SKM-1 treated with dmso at 0.1 percent for 144 hours (cell line): ENCODE data around the gene NHLH2.

Experiments used
- DNase-seq: peaks from one replicate; lab custom pipeline; 2025; ENCODE audit not compliant: unreplicated experiment; lab: John Stamatoyannopoulos, UW

The NHLH2 gene

DNA sequence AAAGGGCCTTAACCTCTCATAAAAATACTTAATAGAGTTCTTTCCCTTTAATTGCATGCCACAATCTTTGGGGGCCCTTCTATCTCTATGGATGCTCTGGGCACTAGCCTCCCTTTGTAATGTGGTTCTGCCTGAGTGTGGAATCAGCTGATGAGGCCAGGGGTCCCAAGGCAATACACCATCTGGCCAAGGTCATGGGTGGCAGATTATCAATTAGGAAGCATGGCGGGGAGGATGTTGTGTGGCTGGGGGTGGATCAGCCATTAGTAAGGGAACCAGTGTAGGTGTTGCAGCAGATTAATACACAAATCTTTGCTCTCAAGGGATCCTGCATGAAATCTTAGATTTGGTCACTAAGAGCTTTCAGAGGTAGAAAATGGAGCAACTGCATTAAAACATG lies 35.3 kb downstream of the NHLH2 start:
- no peak for DNase-seq

DNA sequence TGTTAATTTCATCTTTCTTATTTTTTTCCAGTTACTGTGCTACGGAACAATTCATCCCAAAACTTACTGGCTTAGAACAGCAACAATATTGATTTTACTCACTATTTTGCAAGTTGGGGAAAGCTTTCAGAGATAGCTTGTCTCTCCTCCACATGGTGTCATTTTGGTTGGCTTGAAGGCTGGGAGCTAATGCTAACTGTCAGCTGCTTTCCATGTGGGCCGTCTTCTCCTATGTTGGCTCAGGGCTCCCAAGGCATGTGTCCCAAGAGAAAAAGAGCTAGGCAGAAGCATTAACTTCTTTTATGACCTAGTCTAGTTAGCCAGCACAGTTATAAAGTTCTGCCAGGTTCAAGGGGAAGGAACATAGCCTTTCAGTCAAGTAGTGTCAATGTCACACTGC lies 38.5 kb downstream of the NHLH2 start:
- DNase-seq, result no peak

DNA sequence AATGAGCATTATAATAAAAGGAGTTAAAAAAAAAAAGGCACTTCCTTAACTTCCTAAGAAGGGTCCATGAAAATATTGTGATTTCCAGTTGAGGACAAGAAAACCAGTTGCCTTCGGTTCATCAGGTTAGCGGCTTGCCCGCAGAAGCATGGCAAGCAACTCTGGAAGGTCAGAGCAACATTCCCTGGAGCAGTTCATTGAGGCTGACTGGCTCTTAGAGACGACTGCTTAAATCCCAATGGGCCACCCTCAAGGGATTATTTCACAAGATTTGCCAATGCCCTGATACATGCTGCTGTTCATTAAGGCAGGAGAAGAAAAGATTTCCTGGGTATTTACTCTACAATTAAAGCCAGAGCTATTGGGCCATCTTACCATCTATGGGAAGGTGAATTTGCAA lies 43.4 kb downstream of the NHLH2 start:
- DNase-seq, result no peak

DNA sequence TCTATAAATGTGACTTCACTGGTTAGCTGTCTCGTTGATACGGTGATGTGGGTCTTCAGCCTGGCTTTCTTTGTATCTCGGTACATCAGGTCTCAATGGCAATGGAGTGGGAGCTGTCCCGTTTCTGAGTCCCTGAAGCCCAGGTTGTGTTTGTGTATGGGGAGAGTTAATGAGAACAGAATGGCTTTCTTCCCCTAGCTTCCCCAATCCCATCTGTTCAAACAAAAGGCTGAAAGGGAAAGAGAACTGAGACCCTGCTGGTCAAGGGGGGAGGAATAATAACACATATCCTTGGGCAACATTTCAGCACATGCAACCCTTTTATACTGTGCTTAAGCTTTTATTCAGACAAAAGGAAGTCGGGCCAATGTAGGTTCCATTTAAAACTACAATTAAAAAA lies 44.0 kb downstream of the NHLH2 start:
- no peak for DNase-seq

DNA sequence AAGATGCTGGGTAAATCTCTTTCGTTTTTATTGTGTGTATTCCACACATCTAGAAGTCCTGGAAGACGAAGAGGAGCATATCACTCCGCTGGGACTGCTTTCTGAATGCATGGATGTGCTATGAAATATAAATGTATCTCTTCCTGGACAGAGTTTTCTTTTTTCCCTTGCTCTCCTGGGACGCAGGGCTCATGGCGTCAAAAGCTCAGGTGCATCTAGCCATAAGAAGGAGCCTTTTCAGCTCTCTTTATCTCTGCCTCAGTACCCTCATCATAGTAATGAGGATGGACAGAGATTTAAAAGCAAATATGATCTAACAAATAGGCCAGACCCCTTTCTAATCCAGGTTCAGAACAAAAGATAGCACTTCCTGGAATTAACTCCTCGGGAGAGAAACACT lies 44.9 kb downstream of the NHLH2 start:
- DNase-seq, result no peak

GRCh38 chr1:115794976-115795639 lies 45.8 kb downstream of the NHLH2 start:
- DNase-seq, result no peak

- no peak for DNase-seq
Measured at GRCh38 chr1:115793162-115793561, 47.8 kb downstream of the NHLH2 start.

DNA sequence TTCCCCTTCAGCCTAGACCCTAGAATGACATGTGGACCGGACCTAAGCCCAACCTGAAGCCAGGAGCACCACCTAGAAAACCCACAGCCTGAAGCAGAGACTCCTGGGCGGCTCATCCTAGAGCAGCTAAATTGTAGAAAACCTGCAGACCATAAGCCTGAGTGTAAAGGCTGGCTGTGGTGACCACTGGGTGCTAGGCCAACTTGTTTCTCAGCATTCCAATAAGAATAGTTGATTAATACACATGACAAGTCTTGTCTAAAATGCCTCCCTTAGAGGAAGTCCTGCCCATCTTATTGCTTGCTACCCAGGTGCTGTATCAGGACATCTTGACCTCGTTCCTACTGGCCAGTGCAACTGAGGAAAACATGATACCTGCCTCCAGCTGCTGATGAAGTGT lies 49.1 kb downstream of the NHLH2 start:
- no peak for DNase-seq

DNA sequence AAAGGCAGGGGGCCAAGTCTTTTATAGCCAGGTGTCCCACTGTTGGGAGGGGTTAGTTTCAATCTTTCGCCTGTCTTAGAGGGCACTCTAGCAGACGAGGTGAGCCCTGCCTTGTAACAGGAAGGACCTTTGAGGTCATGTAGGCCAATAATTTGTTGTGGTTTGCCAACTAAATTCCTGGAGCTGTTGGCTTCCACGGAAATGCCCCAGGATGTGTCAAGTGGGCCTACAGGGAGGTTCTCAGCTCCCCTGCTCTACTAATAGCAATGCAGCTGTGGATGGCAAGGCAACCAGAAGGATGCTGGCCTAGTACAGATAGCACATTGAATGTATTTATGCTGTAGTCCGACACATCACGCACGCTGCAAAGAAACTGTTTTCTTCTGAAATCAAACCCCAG lies 50.1 kb downstream of the NHLH2 start:
- no peak for DNase-seq

DNA sequence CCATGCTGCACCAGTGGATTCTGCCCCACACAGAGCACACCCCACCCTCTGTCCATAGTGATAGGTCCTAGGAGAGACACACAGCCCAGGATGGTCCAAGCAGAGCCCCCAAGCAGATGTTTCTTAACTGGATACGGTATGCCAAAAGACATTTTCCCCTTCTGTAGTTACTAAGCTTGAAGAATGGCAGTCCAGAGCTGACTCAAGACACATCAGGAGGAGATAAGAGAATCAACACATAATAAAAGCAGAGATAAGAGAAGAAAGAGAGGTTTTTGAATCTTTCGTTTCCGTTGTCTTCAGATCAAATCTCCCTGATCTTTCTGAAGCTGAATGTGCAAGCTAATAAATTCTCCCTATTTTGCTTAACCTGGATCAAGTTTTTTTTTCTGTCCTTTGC lies 50.6 kb downstream of the NHLH2 start:
- DNase-seq, result no peak
